SK-MEL-5 (cell line): Measurements from ENCODE around the gene NUDT9. TPM values are rescaled to one million over a fixed set of nuclear protein-coding genes. Genes with fewer than 3 reads are reported as not detected.
"Not testable (repeated sequence)": the region's sequence is repeated elsewhere in the genome, so short reads cannot be mapped to it uniquely, and the experiment has no call there.

Experiments
- DNase-seq: peaks from one replicate; pipeline ENCODE4 v3.0.0-alpha.2; 2016; ENCODE audit warnings: low read depth, low spot score
- in situ Hi-C: cut with HindIII; loops from 2 replicates; pipeline ENCODE4 v1.10.0; 2016; ENCODE audit warnings: low sequenced_read_pairs, high pct_unique_total_duplicates, low pct_unique_long_range_greater_than_20kb
- small RNA-seq, 2 experiments: library from RNA; depleted of rRNA; stranded (forward); fragments of <200 nt; gene quantifications; one replicate each; pipeline ENCODE3, GENCODE V24; 2014
- total RNA-seq: library from RNA; depleted of rRNA; stranded (reverse); fragments of >200 nt; shearing (Covaris generic); gene quantifications from 2 replicates; pipeline ENCODE4 v1.2.3, GENCODE V29; 2014; rRNA removed

The NUDT9 gene
- total RNA-seq, 1 experiment from 2014 or later, result 14.1 TPM

- DNase-seq, result no peak
- in situ Hi-C loops, result no loop called here
Measured at GRCh38 chr4:87491436-87491835, 69.1 kb downstream of the NUDT9 start.

DNA sequence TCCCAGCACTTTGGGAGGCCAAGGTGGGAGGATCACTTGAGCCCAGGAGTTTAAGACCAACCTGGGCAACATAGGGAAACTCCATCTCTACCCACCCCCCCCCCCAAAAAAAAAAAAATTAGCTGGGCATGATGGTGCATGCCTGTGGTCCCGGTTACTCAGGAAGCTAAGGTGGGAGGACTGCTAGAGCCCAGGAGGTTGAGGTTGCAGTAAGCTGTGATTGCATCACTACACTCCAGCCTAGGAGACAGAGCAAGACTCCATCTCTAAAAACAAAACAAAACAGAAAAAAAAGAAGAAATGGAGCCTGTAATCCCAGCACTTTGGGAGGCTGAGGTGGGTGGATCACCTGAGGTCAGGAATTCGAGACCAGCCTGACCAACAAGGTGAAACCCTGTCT lies 69.5 kb downstream of the NUDT9 start:
- DNase-seq, in situ Hi-C loops: not testable (repeated sequence)

DNA sequence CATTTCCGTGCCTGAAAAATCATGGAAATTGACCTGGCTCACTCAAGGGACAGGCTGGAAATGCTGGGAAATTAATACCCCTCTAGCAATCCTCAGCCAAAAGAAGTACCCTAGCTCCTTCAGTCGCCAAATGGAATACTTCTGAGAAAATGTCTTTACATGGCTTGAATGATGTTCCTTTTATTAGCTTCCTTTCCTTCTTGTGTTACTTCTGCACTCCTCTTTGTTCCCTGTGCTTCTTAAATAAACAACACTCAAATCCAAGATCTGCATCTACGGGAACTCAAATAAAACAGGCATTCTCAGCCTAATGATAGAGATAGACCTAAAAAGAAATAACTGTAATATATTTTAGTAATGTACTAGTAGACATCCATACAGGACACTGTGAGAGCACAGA lies 70.7 kb downstream of the NUDT9 start:
- no peak for DNase-seq
- in situ Hi-C loops, result no loop called here

DNA sequence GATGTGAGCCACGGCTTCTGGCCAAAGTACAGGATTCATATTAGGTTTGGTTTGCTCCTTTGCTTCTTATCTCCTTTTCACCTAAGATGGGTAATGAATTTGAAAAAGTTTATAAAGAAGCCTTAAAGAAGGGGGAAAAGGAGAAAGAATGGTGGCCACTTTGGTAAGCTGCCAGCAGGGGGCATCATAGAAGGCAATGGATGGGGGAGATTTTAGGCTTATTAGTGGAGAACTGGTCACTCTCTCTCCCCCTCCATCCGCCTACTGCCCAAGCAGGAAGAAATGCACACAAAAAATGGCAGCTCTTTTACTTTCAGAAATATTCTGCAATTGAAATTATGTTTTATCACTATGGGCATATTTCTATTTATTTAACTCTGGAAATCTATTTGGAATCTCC lies 74.8 kb downstream of the NUDT9 start:
- in situ Hi-C loops, result no loop called here
- DNase-seq, result peak; percentile 52

DNA sequence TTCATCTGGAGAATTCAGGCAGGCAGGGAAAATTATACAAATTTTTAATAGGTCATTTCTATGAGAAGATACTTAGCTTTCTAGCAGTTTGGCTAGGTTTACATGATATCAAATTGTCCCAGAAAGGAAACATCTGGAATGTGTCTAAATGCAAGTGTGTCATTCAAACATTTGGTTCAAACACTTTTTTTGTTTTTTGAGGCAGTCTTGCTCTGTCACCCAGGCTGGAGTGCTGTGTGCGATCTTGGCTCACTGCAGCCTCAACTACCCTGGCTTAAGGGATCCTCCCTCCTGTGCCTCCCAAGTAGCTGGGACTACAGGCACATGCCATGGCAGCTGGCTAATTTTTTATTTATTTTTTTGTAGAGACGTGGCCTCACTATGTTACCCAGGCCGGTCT lies 75.2 kb downstream of the NUDT9 start:
- no peak for DNase-seq
- in situ Hi-C loops, result no loop called here

- DNase-seq, result no peak
- in situ Hi-C loops, result no loop called here
Measured at GRCh38 chr4:87498446-87498900, 76.1 kb downstream of the NUDT9 start.

DNA sequence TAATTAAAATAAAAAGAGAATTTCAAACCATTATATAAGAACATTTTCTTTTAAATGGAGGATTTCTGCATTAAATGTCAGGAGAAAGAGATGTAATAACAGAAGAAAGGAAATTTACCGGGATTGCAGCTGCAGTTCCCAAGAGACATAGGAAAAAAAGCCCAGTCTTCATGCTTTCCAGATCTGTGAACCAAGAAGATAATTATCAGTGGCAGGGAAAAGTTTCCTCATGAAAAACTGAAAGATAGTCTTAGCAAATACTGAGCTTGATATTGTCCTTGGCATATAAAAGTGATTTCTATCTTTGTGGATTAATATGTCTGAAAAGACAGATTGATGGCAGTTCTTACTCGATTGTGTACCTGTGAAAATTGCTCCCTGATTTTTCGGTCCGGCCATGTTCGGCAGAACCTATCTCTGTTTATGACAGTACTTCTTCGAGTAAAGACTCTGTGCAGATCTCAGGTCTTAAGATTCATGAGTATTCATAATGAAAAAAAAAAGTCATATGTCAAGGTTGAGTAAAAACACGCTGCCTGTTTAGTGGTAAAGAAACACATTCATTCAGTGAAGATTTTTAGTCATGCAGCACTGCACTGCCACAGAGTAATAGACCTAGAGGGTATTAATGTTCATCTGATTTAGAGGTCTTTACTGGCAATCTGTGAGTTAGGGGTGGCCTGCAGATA lies 77.2 kb downstream of the NUDT9 start:
- DNase-seq, result no peak
- in situ Hi-C loops, result no loop called here

- in situ Hi-C loops, result no loop called here
- DNase-seq, result no peak
Measured at GRCh38 chr4:87500092-87500462, 77.7 kb downstream of the NUDT9 start.

- in situ Hi-C loops, result no loop called here
- no peak for DNase-seq
Measured at GRCh38 chr4:87502580-87503238, 80.3 kb downstream of the NUDT9 start.

GRCh38 chr4:87505862-87506261 lies 83.5 kb downstream of the NUDT9 start:
- in situ Hi-C loops, result no loop called here
- peak; percentile 10 for DNase-seq

DNA sequence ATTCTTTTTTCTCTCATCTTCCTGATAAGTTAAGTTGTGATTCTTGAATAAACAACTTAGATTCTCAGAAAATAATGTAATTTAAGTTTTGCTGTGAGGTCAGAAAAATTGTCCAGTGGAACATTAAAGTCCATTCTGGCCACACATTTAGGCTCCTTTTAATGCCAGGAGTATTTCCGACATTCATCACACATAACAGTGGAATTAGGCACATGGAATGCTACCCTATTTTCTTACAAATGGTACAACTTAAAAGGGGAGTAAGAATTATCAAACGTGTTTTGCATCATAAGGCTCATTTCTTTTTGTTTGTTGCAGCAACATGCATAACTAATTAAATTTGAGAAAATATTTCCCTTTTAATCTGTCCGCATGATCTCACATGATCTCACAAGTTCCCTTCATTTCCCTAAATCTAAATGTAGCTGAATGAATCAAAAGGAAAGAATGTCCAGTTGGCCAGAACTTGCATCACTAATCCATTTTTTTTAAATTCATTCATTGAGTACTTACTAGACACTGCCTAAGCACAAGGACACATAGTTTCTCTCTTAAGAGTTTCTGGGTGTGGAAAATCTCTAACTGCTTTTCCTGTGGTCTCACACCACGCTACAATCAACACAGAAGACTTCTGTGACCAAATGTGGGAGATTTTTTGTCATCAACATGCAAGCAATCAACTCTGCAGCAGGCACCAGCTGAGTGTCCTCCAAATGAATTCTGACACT lies 84.8 kb downstream of the NUDT9 start:
- DNase-seq, result peak; percentile 9
- in situ Hi-C loops, result no loop called here

Small RNA genes within 50 kb of the gene (small RNA-seq; reads per million reads assigned to genes)
- gene RN7SL681P, result 0 to 0.05 reads per million in 2 experiments

Other genes with a start within 250 kb of the NUDT9 start
- gene KLHL8, start 202.0 kb upstream of the NUDT9 start, total RNA-seq, result 7.5 and 7.6 TPM in 2 replicates
- not detected in 2 replicates for gene HSD17B13, start 99.7 kb upstream of the NUDT9 start, total RNA-seq
- gene HSD17B11, start 31.4 kb upstream of the NUDT9 start, total RNA-seq, result 44.7 TPM in 2 replicates
- 0.11 TPM in 1 of 2 replicates, not detected in the other for gene SPARCL1, start 106.8 kb downstream of the NUDT9 start, total RNA-seq
- gene DSPP, start 186.0 kb downstream of the NUDT9 start, total RNA-seq, result not detected in 2 replicates
- gene DMP1, start 227.7 kb downstream of the NUDT9 start, total RNA-seq, result not detected in 2 replicates